ACC112 (cell line): ENCODE measurements around the gene WNT3A.
"Not testable (repeated sequence)": the region's sequence is repeated elsewhere in the genome, so short reads cannot be mapped to it uniquely, and the experiment has no call there.

Experiments used
- H2AFZ ChIP-seq: fragments of 200-600 bp; sonication (generic); one replicate; pipeline ENCODE4 v1.6.0; 2017; ENCODE audit warnings: antibody characterized with exemption, low read length; ENCODE audit not compliant: unreplicated experiment
- H3K27ac ChIP-seq: fragments of 200-600 bp; sonication (generic); 2 replicates; pipeline ENCODE4 v1.5.1; 2014; ENCODE audit warnings: low read depth, mild to moderate bottlenecking, antibody characterized with exemption, low read length, moderate library complexity
- H3K27me3 ChIP-seq: fragments of 200-600 bp; sonication (generic); 2 replicates; pipeline ENCODE4 v1.6.1; 2014; ENCODE audit warnings: mild to moderate bottlenecking, antibody characterized with exemption, low read length, moderate library complexity, mixed read lengths; ENCODE audit not compliant: insufficient read depth
- H3K36me3 ChIP-seq: fragments of 200-600 bp; sonication (generic); 2 replicates; pipeline ENCODE4 v1.6.1; 2016; ENCODE audit warnings: mild to moderate bottlenecking, antibody characterized with exemption, low read length, moderate library complexity, mixed read lengths; ENCODE audit not compliant: insufficient read depth
- H3K4me1 ChIP-seq: fragments of 200-600 bp; sonication (generic); one replicate; pipeline ENCODE4 v1.6.1; 2016; ENCODE audit warnings: low read length, mixed read lengths; ENCODE audit not compliant: insufficient read depth, unreplicated experiment, control insufficient read depth
- H3K4me3 ChIP-seq: fragments of 200-600 bp; sonication (generic); 2 replicates; pipeline ENCODE4 v1.5.1; 2014; ENCODE audit warnings: mild to moderate bottlenecking, low read depth, low read length
- H3K79me2 ChIP-seq: fragments of 200-600 bp; sonication (generic); one replicate; pipeline ENCODE4 v1.6.0; 2016; ENCODE audit warnings: low read length; ENCODE audit not compliant: control insufficient read depth, unreplicated experiment, insufficient read depth

Gene WNT3A, protein sequence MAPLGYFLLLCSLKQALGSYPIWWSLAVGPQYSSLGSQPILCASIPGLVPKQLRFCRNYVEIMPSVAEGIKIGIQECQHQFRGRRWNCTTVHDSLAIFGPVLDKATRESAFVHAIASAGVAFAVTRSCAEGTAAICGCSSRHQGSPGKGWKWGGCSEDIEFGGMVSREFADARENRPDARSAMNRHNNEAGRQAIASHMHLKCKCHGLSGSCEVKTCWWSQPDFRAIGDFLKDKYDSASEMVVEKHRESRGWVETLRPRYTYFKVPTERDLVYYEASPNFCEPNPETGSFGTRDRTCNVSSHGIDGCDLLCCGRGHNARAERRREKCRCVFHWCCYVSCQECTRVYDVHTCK

DNA sequence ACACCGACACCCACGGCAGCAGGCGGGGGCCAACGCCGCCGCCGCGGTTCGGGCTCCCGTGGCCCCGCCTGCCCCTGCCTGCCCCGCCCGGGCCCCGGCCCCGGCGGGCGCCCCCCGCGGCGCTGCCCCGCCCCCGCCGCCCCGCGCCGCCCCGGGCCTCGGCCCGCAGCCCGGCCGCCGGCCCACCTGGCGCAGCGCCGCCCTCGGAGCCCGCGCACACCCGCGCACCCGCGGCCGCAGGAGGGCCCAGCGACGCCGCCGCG is at the start of gene WNT3A:
Gene WNT3A (plus strand): TSS at position 213 of the 263 bp plus-strand sequence. CDS start 131 bp downstream, outside the sequence.
- no peaks in the 10 kb centered on the region for H3K36me3 ChIP-seq
- H3K4me3 ChIP-seq: no peak within 1 kb of the TSS
- peaks cover 2% of the 10 kb centered on the region for H3K4me1 ChIP-seq
- H3K27ac ChIP-seq: no peak within 1 kb of the TSS
- H2AFZ ChIP-seq: no peak within 1 kb of the TSS
- H3K79me2 ChIP-seq: no peaks in the 10 kb centered on the region
- peaks cover 87% of the 10 kb centered on the region for H3K27me3 ChIP-seq

DNA sequence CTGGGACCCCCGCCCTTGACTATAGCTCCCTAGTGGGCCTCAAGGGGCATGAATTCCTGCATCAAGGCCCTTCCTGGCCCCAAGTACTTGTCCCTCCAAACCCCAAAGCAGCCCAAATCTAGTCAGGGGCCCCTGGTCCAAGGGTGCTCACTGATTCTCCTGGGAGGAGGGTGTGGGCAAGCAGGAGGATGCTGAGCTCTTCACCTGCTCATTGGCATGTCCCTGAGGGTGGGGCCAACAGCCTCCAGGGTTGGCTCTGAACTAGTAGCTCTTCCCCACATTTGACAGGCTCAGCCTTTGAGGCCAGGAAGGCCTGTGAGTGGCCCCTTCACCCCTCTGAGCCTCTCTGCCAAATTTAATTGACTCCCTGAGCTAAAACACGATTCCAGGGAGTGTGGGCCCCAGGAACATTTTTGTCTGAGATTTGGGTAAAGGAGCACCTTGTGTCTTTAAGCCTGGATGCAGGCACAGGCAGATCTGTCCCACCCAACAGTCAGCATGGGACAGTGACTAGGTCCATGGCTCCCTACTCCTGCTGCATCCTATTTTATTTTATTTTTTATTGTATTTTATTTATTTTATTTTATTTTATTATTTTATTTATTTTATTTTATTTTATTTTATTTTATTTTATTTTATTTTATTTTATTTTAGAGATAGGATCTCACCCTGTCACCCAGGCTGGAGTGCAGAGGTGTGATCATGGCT is 48.0 kb upstream of the WNT3A start:
- Histone ChIP-seq H3K36me3 (no peaks in the 10 kb centered on the region), H3K4me1 (peaks cover 4% of the 10 kb centered on the region), H2AFZ (no peak overlapping the region), H3K79me2 (no peaks in the 10 kb centered on the region), H3K27ac (no peak overlapping the region), H3K27me3 (peaks cover 49% of the 10 kb centered on the region), H3K4me3 (no peak overlapping the region)

DNA sequence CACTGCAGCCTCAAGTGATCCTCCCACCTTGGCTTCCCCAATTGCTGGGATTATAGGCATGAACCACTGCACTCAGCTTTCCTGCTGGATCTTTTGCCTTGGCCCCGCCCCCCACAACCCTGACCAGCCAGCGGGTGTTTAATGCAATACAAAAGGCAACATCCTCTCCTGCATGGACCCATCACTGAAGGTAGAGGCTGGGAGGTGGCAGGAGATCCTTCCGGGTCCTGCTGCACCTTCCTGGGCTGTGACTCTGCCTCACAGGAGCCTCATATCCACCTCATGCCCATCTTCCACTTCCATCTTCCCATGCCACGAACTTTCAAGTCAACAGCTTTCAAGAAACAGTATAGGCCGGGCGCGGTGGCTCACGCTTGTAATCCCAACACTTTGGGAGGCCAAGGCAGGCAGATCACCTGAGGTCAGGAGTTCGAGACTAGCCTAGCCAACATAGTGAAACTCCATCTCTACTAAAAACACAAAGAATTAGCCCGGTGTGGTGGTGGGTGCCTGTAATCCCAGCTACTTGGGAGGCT is 47.4 kb upstream of the WNT3A start:
- peaks cover 48% of the 10 kb centered on the region for H3K27me3 ChIP-seq
- H2AFZ ChIP-seq: no peak overlapping the region
- H3K36me3 ChIP-seq: no peaks in the 10 kb centered on the region
- no peak overlapping the region for H3K27ac ChIP-seq
- H3K79me2 ChIP-seq: no peaks in the 10 kb centered on the region
- no peaks in the 10 kb centered on the region for H3K4me1 ChIP-seq
- H3K4me3 ChIP-seq: no peak overlapping the region

DNA sequence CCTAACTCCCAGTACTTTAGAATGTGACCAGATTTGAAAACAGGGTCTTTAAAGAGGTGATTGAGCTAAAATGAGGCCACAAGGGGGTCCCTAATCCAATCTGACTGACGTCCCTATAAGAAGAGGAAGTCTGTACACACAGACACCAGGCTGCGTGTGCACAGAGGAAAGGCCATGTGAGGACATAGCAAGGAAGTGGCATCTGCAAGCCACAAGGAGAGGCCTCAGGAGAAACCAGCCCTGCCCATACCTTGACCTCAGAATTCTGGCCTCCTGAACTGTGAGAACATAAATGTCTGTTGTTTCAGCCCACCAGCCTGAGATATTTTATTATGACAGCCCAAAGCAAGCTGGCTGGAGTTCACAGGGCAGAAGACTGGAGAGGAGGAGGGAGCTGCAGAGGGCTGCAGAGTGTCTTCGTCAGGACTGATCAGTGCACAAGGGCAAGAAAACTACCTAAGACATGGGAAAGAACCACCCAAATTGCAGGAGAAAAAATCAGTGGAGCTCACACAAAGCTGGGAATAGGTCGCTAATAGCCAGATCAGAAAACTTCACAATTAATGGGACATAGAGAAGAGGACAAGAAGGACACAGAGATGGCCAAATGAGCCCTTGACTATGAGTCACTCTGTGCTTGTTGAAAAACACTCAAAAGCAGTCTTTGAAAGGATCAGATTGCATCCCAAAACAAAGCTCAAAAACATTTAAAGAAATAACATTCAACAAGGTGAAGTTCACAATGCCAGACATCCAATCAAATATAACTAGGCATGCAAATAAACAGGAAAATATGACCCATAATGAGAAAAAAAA is 44.9 kb upstream of the WNT3A start:
- H3K4me3 ChIP-seq: no peak overlapping the region
- H3K79me2 ChIP-seq: no peaks in the 10 kb centered on the region
- H3K27me3 ChIP-seq: peaks cover 31% of the 10 kb centered on the region
- no peaks in the 10 kb centered on the region for H3K36me3 ChIP-seq
- H2AFZ ChIP-seq: no peak overlapping the region
- no peaks in the 10 kb centered on the region for H3K4me1 ChIP-seq
- H3K27ac ChIP-seq: no peak overlapping the region

DNA sequence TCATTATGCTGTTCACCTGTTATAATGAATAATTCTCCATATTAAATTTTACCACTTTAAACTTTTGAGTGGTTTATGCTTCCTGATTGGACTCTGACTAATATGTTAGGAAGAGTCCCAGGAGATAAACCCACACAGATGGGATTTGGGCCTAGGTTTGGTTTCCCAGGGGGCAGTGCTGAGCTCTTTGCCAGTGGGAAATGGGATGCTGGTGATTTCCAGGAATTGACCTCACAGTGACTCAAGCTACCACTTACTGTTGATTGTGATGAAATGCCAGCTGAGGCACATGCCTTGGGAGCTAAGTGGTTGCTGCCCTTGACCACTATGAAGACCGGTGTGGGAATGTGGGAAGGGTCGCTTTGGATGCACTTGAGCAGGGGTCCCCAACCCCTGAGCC is 40.1 kb upstream of the WNT3A start:
- not testable (repeated sequence) for H3K79me2 ChIP-seq, H3K4me1 ChIP-seq, H3K27me3 ChIP-seq, H3K4me3 ChIP-seq, H2AFZ ChIP-seq, H3K36me3 ChIP-seq
- H3K27ac ChIP-seq: peak overlapping the region; percentile 31

DNA sequence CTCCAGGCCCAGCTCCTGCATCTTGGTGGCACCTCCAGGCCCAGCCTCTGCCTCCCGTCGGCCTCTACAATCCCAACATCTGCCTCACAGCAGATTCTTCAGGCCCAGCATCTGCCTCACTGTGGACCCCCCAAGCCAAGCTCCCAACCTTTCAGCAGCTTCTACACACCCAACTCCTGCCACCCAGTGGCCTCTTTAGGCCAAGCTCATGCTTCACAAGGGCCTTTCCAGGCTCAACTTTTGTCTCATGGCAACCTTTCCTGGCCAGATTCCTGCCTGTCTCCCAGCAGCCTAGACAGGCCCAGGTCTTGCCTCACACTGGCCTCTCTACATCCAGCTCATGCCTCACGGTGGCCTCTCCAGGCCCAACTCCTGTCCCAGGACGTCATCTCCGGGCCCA is 39.0 kb upstream of the WNT3A start:
- H3K27me3 ChIP-seq, H3K4me1 ChIP-seq, H3K79me2 ChIP-seq, H3K36me3 ChIP-seq, H3K4me3 ChIP-seq, H3K27ac ChIP-seq, H2AFZ ChIP-seq: not testable (repeated sequence)

DNA sequence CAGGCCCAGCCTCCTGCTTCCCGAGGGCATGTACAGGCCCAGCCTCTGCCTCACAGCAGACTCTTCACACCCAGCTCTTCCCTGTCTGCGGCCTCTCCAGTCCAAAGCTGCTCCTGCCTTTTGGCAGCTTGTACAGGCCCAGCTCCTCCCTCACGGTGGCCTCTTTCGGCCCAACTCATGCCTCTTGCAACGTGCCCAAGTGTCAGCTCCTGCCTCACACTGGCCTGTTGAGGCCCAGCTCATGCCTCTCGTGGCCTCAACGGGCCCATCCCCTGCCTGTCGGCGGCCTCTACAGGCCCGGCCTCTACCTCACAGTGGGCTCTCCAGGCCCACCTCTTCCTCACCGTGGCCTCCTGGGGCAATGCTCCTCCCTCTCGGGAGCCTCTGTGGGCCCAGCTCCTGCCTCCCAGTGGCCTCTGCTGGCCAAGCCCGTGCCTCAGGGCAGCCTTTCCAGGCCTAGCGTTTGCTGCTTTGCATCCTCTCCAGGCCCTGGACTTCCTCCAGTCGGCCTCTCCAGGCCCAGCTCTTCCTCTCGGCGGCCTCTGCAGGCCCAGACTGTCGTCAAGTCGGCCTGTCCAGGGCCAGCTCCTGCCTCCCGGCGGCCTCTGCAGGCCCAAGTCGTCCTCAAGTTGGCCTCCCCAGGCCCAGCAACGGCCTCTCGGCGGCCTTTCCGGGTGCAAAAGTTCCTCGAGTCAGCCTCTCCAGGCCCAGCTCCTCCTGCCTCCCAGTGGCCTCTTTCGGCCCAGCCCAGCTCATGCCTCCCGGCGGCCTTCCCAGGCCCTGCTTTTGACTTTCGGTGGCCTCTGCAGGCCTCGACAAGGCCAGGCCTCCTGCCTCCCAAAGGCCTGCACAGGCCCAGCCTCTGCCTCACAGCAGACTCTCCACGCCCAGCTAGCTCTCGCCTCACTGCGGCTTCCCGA is 36.5 kb upstream of the WNT3A start:
- H3K27me3 ChIP-seq, H3K79me2 ChIP-seq, H3K4me3 ChIP-seq, H3K27ac ChIP-seq, H2AFZ ChIP-seq, H3K4me1 ChIP-seq, H3K36me3 ChIP-seq: not testable (repeated sequence)

DNA sequence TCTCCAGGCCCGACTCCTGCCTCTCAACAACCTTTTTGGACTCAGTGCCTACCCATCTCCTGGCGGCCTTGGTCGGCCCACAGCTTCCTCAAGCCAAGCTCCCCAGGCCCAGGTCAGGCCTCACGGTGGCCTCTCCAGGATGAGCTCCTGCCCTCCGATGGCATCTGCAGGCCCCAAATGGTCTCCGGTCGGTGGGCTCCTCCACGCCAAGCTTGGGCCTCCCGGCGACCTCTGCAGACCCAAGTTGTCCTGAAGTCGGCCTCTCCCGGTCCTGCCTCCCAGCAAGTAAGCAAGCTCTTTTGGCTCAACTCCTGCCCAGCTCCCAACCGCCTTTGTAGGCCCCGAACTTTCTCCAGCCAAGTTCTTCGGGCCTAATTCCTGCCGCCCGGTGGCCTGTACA is 35.6 kb upstream of the WNT3A start:
- H3K36me3 ChIP-seq, H3K27ac ChIP-seq, H3K4me1 ChIP-seq, H3K79me2 ChIP-seq, H3K4me3 ChIP-seq, H3K27me3 ChIP-seq, H2AFZ ChIP-seq: not testable (repeated sequence)

DNA sequence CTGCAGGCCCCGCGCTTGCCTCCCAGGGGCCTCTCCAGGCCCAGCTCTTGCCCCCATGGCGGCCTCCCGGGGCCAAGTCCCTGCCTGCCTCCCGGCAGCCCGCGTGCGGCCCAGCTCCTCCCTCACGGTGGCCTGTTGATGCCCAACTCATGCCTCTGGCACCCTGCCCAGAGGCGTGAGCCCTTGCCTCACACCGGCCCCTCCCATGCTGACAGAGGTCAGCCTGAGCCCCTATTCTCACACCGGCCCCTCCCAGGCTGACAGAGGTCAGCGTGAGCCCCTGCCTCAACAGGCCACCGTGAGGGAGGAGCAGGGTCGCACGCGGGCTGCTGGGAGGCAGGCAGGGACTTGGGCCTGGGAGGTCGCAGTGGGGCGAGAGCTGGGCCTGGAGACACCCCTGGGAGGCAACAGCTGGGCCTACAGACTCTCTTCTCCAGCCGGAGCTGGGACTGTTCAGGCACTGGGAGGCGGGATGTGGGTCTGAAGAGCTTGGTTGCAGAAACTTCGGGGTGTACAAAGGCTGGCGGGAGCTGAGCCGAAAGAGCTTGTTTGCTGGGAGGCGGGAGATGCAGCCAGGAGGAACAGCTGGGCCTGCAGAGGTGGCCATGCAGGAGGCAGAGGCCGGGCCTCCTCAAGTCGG is 35.0 kb upstream of the WNT3A start:
- not testable (repeated sequence) for H3K27ac ChIP-seq, H3K79me2 ChIP-seq, H3K27me3 ChIP-seq, H3K4me1 ChIP-seq, H3K4me3 ChIP-seq, H3K36me3 ChIP-seq, H2AFZ ChIP-seq

DNA sequence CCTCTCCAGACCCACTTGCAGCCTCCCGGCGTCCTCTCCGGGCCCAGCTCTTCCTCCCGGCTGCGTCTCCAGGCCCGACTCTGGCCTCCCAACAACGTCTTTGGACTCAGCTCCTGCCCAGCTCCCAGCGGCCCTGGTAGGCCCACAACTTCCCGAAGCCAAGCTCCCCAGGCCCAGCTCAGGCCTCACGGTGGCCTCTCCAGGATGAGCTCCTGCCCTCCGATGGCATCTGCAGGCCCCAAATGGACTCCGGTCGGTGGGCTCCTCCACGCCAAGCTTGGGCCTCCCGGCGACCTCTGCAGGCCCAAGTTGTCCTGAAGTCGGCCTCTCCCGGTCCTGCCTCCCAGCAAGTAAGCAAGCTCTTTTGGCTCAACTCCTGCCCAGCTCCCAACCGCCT is 34.5 kb upstream of the WNT3A start:
- not testable (repeated sequence) for H3K27ac ChIP-seq, H3K4me3 ChIP-seq, H2AFZ ChIP-seq, H3K4me1 ChIP-seq, H3K79me2 ChIP-seq, H3K27me3 ChIP-seq, H3K36me3 ChIP-seq
